GM18511 (cell line): ENCODE results near the gene ZNF469.

Experiments used
- ATAC-seq: cut with Tn5 transposase; IDR thresholded peaks from one replicate; pipeline ENCODE4 v1.9.1; 2021; ENCODE audit warnings: mild to moderate bottlenecking, moderate library complexity; ENCODE audit not compliant: unreplicated experiment

The ZNF469 gene

DNA sequence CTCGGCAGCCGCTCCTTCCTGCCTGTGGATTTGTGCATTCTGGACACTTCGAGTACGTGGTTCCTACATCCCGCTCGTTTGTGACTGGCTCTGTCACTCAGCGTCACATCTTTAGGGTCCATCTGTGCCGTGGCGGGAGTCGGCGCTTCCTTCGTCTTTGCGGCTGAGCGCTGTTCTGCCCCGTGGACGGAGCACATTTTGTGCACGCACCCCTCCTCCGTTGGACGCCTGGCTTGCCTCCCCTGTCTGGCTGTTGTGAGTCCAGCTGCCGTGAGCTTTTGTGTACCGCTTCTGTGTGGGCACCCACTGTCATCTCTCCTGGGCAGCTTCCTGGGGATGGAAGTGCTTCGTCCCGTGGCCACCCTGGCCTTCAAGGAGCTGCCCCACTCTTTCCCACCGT is 6.4 kb downstream of the ZNF469 start:
- ATAC-seq = no peak

DNA sequence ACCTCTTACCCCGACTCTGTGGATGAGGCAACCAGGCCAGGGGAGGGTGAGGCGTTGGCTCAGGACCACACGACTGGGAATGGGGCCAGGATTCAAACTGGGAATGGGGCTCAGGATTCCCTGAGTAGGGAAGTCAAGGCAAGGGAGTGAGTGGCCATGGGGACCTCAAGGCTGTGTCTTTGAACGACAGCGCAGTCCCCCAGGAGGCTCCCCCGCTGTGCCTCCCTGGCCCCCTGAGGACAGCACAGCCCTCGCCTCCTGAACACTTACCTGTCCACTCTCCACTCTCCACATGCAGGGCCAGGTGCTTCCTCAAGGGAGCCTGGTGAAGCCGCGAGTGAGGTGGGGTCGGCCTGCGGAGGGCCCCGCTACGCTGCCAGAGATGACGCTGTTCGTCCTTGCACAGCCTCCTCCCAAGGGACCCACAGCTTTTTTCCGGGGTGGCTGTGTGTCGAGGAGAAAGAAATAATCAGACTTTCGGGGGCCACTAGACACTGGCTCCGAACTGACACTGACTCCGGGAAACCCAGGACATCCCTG is 6.9 kb downstream of the ZNF469 start:
- ATAC-seq = no peak

DNA sequence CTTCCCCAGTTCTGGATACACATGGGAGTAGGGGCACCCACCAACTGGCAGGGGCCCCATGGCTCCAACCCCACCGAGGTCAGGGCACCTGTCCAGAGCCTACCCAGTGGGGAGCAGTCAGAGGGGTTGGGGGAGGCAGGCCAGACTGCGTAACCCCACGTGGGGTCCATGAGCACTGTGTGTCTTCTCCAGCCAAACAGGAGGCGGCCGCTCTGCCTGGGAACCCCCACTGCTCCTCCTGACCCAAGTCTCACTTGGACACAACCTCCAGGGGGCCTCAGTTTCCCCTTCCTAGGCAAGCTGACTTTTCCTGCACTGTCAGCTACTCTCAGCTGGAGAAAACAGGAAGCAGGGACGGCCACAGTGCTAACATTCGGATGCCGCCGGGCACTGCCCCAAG is 7.5 kb downstream of the ZNF469 start:
- no peak for ATAC-seq

DNA sequence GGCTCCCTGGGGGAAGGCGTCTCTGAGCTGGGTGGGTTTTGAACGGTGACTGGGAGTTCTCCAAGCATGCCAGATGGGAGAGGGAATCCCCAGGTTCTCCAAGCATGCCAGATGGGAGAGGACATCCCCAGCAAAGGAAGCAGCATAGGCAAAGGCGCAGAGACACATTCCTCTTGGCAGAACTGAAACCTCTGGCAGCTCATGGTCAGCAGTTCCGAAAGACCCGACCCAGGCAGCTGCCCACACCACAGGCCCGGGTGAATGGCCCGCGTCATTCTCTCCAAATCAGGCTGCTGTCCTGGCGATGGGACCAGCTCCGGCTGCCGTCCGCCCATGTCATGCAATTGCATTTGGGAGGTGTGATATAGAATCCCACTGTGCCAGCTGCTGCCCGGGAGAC is 8.0 kb downstream of the ZNF469 start:
- no peak for ATAC-seq

DNA sequence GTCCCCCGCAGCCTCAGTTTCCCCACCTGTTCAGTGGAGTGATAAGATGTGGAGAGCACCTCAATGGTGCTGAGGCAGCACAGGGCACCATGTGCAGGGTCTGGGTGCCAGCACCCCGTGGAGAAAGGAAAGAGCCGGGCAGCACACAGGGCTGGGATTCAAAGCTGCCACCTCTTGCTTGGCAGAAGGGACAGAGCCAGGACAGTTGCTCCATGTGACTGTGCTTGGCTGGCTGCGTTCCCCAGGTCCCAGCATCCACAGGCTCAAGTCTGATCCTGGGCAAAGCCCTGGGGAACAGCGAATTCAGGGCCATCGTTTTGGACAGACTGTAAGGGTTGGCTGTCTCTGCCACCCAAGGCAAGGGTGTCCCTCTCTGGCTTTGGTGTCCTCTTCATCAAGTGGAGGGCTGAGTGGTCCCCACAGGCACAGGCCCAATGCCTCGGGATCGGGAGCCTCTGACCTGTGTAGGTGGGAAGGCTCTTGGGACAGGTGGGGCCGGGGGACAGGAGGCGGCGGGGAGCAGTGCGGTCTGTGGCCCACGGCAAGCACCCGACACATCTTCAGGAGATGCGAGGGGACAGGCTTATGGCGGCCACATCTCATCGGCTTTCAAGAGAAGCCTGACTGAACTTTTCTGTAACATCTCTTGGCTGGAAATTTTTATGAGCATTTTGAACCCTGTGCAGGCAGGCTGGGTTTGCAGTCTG is 8.5 kb downstream of the ZNF469 start:
- no peak for ATAC-seq

DNA sequence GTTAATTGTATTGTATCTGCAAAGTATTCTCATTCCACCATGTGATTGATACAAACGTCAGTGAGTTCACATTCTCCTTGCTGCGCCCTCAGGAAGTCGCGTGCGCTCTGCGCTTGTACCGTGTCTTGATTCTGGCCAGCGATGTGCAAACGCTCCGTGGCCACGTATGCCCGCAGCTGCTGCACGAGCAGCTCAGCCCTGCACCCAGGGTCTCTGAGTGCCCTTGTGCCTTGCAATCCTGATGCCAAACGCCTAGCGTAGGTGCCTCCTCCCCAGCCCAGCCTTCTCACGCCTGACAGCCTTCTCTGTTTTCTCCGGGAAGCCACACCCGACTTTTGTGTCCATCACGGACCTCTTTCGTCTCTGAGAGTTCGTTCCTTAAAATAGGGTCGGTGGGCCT is 9.4 kb downstream of the ZNF469 start:
- no peak for ATAC-seq

DNA sequence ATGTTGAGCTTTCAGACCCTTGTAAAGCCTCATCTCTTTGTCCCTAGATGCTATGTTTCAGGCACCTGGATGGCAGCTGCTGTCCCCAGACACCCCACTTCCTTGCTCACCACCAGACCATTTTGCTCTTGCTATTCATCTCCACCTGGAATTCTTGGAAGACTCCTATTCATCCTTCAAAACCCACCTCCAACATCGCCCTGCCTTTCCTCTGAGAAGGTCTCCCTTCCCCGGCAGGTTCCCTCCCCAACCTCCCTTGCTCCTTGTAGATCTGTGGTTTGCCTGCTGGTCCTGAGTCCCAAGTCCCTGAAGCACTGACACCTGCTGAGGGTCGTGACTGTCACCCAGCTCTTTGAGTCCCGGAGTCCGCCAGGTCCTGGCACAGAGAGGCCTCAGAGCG is 9.9 kb downstream of the ZNF469 start:
- ATAC-seq = no peak

DNA sequence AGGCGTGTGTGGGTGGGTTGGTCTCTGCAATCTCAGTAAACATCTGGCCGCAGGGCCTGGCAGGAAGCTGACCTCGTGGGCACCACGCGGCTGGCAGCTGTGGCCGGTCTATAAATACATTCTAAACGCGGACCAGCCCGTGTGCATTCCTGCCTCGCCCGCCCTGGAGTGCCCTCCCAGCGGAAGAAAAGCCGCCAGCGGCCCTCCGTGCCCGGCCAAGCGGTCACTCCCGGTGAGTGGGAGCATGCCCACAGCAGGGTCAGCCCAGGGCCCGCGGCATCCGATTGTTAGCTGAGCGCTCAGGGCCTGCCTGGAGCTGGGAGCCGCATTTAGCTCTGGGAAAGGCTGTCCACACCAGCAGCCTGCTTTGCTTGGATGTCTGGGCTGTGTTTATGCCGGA is 10.3 kb downstream of the ZNF469 start:
- no peak for ATAC-seq

DNA sequence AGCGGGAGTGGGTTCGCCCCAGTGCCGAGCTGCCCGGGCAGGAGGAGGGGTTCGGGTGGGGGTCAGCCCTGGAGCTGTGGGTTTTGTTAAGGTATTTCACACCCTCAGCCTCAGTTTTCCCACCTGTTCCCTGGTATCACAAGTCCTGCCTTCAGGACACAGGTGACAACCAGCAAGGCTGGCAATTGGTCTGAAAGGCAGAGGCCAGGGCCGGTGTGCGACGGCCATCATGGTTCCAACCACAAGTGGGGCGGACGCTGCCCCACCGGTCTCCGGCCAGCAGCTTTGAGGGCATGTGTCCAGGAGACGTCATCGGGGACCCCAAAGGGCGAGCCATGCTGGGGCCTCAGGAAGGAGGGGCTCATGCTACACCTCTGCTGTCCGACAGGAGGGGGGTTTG is 10.8 kb downstream of the ZNF469 start:
- no peak for ATAC-seq

DNA sequence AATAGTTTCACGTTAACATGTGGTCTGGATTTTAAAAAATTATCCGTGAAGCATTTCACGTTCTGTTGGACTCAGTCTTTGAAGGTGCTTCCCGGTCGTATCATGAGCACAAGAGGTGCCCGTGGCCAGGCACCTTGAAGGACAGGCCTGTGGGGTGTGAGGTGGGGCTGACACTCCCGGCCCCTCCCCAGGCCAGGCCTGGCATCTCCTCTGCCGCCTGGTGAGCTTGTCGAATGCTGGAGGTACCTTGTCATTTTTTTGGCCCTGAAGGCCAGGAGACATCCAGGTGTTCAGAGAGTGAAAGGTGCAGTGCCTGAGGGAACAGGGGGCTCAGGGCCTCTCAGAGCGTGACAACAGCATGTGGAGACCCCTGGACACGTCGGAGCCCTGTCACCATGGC is 11.7 kb downstream of the ZNF469 start:
- no peak for ATAC-seq

DNA sequence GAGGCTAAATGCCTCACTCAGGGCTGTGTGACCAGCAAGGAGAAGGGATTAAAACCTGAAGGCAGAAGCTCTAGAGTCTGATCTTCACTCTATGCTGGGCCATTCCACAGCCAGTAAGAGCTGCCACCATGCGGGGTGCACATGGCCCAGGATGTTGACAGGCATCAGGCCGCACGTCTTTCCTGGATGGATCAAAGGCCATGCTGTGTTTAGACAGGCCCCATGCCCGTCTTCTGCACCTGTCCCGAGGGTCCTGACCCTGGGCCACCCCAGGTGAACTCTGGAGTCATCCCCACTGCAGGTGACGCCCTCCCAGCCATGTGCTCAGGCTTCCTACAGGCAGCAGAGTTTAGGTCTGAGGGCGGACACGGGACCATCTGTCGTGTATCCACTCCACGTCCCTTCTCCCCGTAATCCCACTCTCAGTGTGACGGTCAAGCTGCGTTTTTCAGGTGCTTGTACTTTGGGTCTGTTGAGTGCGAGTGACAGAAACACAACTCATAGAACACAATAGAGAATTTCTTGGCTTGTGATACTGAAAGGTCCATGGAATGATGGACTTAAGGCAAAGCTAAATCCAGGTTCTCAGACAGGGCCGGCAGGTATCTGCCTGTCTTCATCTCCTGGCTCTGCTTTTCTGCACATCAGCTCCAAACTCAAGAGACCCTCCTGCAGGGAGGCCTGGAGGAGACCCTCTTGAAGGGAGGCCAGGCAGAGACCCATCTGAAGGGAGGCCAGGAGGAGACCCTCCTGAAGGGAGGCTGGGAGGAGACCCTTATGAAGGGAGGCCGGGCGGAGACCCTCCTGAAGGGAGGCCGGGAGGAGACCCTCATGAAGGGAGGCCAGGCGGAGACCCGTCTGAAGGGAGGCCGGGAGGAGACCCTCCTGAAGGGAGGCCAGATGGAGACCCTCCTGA is 13.2 kb downstream of the ZNF469 start:
- ATAC-seq = no peak

DNA sequence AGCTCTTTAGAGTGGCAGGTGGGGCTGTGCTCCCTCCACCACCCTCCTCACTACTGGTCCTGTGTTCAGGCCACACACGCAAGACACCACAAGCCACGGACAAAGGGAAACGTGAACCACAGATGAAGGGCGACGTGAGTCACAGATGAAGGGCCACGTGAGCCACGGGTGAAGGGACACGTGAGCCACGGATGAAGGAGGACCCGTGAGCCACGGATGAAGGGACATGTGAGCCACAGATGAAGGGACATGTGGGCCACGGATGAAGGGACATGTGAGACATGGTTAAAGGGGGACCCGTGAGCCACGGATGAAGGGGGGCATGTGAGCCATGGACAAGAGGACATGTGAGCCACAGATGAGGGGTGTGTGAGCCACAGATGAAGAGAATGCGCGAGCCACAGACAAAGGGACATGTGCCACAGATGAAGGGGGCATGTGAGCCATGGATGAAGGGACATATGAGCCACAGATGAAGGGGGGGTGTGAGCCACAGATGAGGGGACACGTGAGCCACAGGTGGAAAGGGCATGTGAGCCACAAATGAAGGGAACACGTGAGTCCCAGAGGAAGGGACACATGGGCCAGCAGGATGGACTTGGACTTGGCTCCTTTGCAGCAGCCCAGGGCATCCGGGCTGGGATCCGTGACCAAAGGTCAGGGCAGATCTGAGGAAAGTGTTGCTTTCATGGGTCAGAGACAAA is 15.6 kb downstream of the ZNF469 start:
- ATAC-seq = no peak

DNA sequence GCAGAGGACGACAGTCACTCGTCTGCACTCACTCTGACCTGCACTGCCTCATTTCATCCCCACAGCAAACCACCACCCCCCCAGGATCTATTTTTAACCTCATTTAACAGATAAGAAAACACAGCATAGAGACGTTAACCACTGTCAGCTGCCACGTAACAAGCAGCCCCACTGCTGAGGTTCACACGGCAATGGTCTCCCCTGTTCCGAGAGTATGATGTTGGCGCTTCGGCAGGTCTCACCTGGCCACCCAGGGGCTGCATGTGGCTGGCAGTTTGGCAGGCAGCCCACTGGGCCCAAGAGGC is 16.1 kb downstream of the ZNF469 start:
- no peak for ATAC-seq

DNA sequence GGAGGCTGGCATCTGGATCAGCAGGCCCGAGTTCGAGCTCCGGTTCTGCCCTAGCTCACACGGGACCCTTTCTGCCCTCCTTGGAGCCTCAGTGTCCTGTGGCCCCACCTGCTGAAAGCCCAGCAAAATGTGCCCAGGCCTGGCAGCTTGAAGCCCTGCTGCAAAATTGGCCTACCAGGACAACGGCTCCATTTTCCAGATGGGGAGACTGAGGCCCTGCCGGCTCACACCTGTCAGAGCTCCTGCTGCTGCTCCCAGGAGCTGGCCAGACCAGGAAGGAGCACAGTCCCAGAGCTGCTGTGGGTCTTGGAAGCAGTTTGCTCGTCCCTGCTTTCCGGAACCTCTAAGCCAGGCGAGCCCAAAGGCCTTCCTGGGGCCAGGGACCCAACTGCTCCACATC is 17.4 kb downstream of the ZNF469 start:
- ATAC-seq = no peak

DNA sequence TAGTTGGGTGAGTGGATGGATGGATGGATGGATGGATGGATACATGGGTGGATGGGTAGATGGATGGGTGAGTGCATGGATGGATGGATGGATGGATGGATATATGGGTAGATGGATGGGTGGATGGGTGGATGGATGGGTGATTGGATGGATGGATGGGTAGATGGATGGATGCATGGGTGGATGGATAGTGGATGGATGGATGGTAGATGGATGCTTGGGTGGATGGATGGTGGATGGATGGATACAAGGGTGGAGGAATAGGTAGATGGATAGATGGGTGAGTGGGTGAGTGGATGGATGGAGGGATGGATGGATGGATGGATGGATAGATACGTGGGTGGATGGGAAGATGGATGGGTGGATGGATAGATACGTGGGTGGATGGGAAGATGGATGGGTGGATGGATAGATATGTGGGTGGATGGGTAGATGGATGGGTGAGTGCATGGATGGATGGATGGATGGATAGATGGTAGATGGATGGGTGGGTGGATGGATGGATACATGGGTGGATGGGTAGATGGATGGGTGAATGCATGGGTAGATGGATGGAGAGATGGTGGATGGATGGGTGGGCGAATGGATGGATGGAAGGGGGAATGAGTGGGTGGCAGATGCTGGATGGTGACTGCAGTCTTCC is 19.0 kb downstream of the ZNF469 start:
- ATAC-seq = no peak

DNA sequence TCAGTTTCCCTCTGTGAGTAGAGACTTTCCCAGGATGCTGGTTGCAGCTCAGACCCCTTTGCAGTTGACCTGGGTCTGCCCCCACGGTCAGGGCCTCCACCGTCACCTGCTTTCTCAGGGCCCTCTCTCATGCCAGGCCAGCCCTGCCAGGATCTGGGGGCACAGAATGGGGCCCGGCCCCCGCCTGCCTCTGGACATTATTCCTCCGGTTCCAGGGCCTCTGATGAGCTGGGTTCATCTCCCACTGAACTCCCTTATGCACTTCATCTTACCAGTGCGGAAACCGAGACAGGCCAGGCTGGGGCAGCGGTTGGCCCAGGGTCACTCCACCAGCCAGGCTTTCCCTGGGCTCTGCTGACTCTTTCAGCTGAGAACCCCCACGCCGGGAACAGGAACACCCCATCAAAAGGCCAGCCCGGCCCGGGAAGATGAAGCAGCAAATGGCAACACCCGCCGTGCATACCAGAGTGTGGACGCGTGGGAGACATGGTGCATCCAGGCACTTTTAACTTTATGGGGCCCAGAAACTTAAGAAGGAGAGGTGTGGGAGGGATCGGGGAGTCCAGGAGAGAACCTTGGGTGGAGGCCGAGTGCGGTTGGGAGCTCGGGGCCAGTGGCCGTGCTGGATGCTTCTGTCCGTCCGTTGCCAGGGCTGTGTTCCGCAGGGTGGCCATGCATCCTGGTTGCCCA is 19.9 kb downstream of the ZNF469 start:
- ATAC-seq = no peak

DNA sequence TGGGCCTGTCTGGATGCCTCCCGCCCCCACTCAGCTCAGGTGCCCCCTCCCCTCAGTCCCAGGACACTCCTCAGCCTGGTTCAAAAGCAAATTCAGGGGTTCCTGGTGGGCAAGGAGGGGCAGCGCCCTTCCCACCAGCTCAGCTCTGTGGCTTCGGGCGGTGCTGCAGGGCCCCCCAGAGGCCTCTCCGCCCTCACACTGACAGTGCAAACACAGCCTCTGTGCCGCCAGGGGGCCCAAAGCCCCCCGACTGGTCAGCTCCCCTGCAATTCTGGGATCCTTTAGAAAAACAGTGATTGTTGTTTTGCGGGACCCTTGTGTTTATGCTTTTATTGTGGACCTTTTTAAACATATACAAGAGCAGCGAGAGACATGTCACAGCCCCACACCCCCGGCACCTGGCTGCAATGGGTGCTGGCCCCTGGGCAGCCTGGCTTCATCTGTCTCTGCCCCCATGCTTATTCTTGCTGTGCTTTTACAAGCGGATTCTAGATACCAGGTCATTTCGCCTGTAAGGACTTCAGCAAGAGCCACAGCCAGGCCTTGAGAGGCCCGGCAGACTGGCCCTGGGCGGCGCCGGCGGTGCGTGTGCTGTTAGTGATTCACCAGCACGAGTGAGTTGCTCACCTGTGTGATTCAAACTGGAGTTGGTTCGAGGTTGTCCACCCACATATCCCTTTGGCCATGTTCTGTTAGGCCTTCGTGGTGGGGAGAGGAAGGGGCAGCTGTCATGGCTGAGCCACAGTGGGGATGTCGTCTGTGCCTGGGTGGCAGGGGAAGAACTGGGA is 21.2 kb downstream of the ZNF469 start:
- ATAC-seq = no peak

DNA sequence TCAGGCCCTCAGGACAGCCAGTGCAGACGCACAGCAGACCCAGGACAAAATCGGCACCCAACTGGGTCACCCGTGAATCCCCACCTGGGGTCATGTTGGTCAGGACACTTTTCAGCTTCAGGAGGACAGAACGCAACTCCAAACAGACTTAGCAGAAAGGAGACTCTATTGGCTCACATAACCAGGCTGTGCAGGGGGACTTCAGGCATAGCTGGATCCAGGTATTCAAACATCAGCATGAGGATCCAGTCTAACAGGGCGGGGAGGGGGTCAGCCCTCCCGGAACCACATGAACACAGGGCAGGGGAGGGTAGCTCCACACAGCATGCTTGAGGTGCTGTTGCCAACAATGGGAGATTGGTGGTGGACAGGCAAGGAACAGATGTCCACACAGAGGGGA is 22.0 kb downstream of the ZNF469 start:
- ATAC-seq = no peak

DNA sequence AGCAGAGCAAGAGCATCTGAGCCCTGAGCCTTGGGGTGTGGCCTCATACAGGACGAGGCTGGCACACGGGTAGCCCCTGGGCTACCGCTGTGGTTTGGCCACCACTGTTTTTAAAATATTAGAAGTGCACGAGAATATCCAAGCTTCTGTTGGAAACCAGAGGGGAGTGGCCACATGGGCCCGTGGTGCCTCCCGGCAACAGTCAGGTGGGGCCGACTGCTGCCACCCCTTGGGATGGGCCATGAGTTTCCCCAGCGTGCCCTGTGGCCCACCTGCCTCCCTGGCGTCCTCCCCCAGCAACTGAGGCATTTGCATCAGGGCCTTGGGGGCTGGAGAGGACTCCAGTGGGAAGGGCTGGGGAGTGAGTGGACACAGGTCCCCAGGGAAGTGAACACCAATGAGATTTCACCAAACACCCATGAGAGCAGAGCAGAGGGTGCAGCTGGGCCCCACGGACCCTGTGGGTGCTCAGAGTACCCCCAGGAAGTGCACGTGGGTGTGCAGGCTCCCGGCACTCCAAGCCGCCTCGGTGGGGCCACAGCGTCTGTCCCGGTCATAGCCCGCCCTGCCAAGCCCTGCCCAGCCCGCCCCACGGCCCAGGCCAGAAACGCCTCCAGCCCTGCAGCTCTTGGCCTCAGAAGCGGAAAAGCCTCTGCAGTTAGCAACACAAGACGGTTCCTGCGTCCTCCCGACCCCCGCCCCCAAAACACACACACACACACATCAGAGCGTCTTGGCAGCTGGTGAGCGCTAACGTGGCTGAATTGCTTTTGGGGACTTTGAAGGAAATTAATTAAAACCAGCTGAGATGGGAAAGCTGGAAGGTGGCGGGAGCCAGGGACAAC is 22.7 kb downstream of the ZNF469 start:
- no peak for ATAC-seq
